Ovary (tissue), 3 donors: ENCODE measurements around the gene BRD4.

ENCODE experiments used
- CTCF ChIP-seq, 3 donors: fragments of 450-650 bp in 2 of 3; fragments of 200-600 bp in 1 of 3; IDR thresholded peaks; one replicate each; pipeline versions ENCODE4 v1.5.1 to v1.8.0; 2016 to 2022; ENCODE audit warnings: antibody characterized with exemption in 3 of 3, mild to moderate bottlenecking in 1 of 3
- POLR2A ChIP-seq: fragments of 450-650 bp; IDR thresholded peaks from one replicate; pipeline ENCODE4 v1.6.1; 2017; ENCODE audit warnings: antibody characterized with exemption, mild to moderate bottlenecking, moderate library complexity
- donor health status: DM: no; HTN: no; CAD: no.

GRCh38 chr19:15238639-15239155 lies 93.6 kb downstream of the BRD4 start:
- TF ChIP-seq POLR2A (no peak), CTCF (IDR thresholded peaks at IDR 0.05) (no peak)
